Mucosa of rectum (tissue), 2 donors: ENCODE data around the gene ORAI3.

Experiments
- H3K27ac ChIP-seq, 2 donors: one replicate each; pipeline ENCODE4 v1.7.0; 2013; ENCODE audit warnings: inconsistent platforms in 2 of 2, low read depth in 2 of 2, low read length in 2 of 2
- H3K27me3 ChIP-seq, 2 donors: one replicate each; pipeline ENCODE4 v1.7.0; 2013; ENCODE audit warnings: low read length in 2 of 2; ENCODE audit not compliant: control insufficient read depth in 2 of 2, insufficient read depth in 2 of 2
- H3K36me3 ChIP-seq, 2 donors: one replicate each; pipeline ENCODE4 v1.7.0; 2013; ENCODE audit warnings: low read length in 2 of 2; ENCODE audit not compliant: control insufficient read depth in 2 of 2, insufficient read depth in 2 of 2
- H3K4me1 ChIP-seq, 2 donors: one replicate each; pipeline ENCODE4 v1.7.0; 2013; ENCODE audit warnings: low read length in 2 of 2, mild to moderate bottlenecking in 1 of 2; ENCODE audit not compliant: control insufficient read depth in 2 of 2, insufficient read depth in 2 of 2
- H3K4me3 ChIP-seq, 2 donors: one replicate each; pipeline ENCODE4 v1.7.0; 2013; ENCODE audit warnings: low read length in 2 of 2
- H3K9ac ChIP-seq, 2 donors: one replicate each; pipeline ENCODE4 v1.7.0; 2013; ENCODE audit warnings: low read length in 2 of 2, low read depth in 1 of 2, mild to moderate bottlenecking in 1 of 2
- H3K9me3 ChIP-seq, 2 donors: one replicate each; pipeline ENCODE4 v1.7.0; 2013; ENCODE audit warnings: low read length in 2 of 2; ENCODE audit not compliant: control insufficient read depth in 2 of 2
- donor health status: healthy.
- donor health status: Normal muscosa, but diverticular disease.

Gene ORAI3

GRCh38 chr16:30910427-30911029 lies 38.3 kb upstream of the ORAI3 start:
- H3K9ac ChIP-seq: no peak overlapping the region
- no peak overlapping the region for H3K4me3 ChIP-seq
- no peaks in the 10 kb centered on the region for H3K36me3 ChIP-seq
- H3K27me3 ChIP-seq: no peaks in the 10 kb centered on the region
- H3K4me1 ChIP-seq: no peaks in the 10 kb centered on the region
- H3K27ac ChIP-seq: no peak overlapping the region
- no peaks in the 10 kb centered on the region for H3K9me3 ChIP-seq

GRCh38 chr16:30912794-30913412 lies 36.0 kb upstream of the ORAI3 start:
- Histone ChIP-seq H3K4me1 (no peaks in the 10 kb centered on the region), H3K36me3 (no peaks in the 10 kb centered on the region)

GRCh38 chr16:30914830-30915229 lies 34.0 kb upstream of the ORAI3 start:
- Histone ChIP-seq H3K4me3 (no peak overlapping the region), H3K9ac (no peak overlapping the region), H3K36me3 (no peaks in the 10 kb centered on the region), H3K9me3 (no peaks in the 10 kb centered on the region), H3K27ac (no peak overlapping the region), H3K4me1 (no peaks in the 10 kb centered on the region), H3K27me3 (no peaks in the 10 kb centered on the region)

More at GRCh38 chr16:30912794-30913412, 36.0 kb upstream of the ORAI3 start:
- Histone ChIP-seq H3K27me3 (no peaks in the 10 kb centered on the region), H3K9ac (no peak overlapping the region), H3K27ac (no peak overlapping the region), H3K4me3 (no peak overlapping the region), H3K9me3 (no peaks in the 10 kb centered on the region)

- no peaks in the 10 kb centered on the region for H3K36me3 ChIP-seq
- no peak overlapping the region for H3K27ac ChIP-seq
- no peak overlapping the region for H3K9ac ChIP-seq
- no peak overlapping the region for H3K4me3 ChIP-seq
- H3K27me3 ChIP-seq: no peaks in the 10 kb centered on the region
- H3K4me1 ChIP-seq: peaks cover 4 to 5% of the 10 kb centered on the region in 2 donors
- no peaks in the 10 kb centered on the region for H3K9me3 ChIP-seq
Measured at GRCh38 chr16:30918614-30919013, 30.3 kb upstream of the ORAI3 start.

GRCh38 chr16:30920891-30921290 lies 28.0 kb upstream of the ORAI3 start:
- Histone ChIP-seq H3K9ac (no peak overlapping the region), H3K36me3 (no peaks in the 10 kb centered on the region), H3K9me3 (no peaks in the 10 kb centered on the region), H3K4me1 (peaks cover 4 to 5% of the 10 kb centered on the region in 2 donors), H3K27me3 (no peaks in the 10 kb centered on the region), H3K27ac (no peak overlapping the region), H3K4me3 (no peak overlapping the region)

GRCh38 chr16:30921459-30921747 lies 27.5 kb upstream of the ORAI3 start:
- no peaks in the 10 kb centered on the region for H3K9me3 ChIP-seq
- H3K4me1 ChIP-seq: peaks cover 4 to 5% of the 10 kb centered on the region in 2 donors
- peak overlapping the region; percentile 96 to 97 for H3K27ac ChIP-seq
- peak overlapping the region; percentile 71 to 75 for H3K9ac ChIP-seq
- peaks cover 3 to 4% of the 10 kb centered on the region in 2 donors for H3K36me3 ChIP-seq
- no peaks in the 10 kb centered on the region for H3K27me3 ChIP-seq
- H3K4me3 ChIP-seq: peak overlapping the region; percentile 68 to 98

GRCh38 chr16:30921748-30922419 lies 27.0 kb upstream of the ORAI3 start:
- Histone ChIP-seq H3K9ac (peak overlapping the region; percentile 71 to 75), H3K9me3 (no peaks in the 10 kb centered on the region)

GRCh38 chr16:30922420-30922959 lies 26.4 kb upstream of the ORAI3 start:
- Histone ChIP-seq H3K36me3 (peaks cover 3 to 9% of the 10 kb centered on the region in 2 donors), H3K27me3 (no peaks in the 10 kb centered on the region), H3K9ac (peak overlapping the region; percentile 73 to 90), H3K27ac (peak overlapping the region; percentile 96 to 97), H3K4me1 (peaks cover 4 to 5% of the 10 kb centered on the region in 2 donors), H3K4me3 (peak overlapping the region; percentile 88 to 98), H3K9me3 (no peaks in the 10 kb centered on the region)

More at GRCh38 chr16:30921748-30922419, 27.0 kb upstream of the ORAI3 start:
- Histone ChIP-seq H3K4me1 (peaks cover 4 to 5% of the 10 kb centered on the region in 2 donors), H3K4me3 (peak overlapping the region; percentile 68 to 98), H3K36me3 (peaks cover 3 to 6% of the 10 kb centered on the region in 2 donors), H3K27ac (peak overlapping the region; percentile 96 to 97), H3K27me3 (no peaks in the 10 kb centered on the region)

- Histone ChIP-seq H3K36me3 (peaks cover 3 to 9% of the 10 kb centered on the region in 2 donors), H3K27me3 (no peaks in the 10 kb centered on the region), H3K4me1 (peaks cover 4 to 5% of the 10 kb centered on the region in 2 donors), H3K9me3 (no peaks in the 10 kb centered on the region), H3K27ac (peak overlapping the region; percentile 96 to 97), H3K9ac (peak overlapping the region; percentile 73 to 90), H3K4me3 (peak overlapping the region; percentile 88 to 98)
Measured at GRCh38 chr16:30922960-30923535, 25.8 kb upstream of the ORAI3 start.
